Fibroblast of lung (primary cell): ENCODE results near the gene RAPGEF4.

Source experiments
- EZH2 ChIP-seq: IDR thresholded peaks from 2 replicates; pipeline ENCODE4 v1.5.1; 2012; ENCODE audit warnings: low read length, control low read depth, mild to moderate bottlenecking; ENCODE audit errors: missing control alignments
- TF ChIP-seq, protein P1 (sequence below), 2 donors: IDR thresholded peaks in 1 of 2; conservative IDR thresholded peaks in 1 of 2; 1 replicate in 1 of 2; 2 replicates in 1 of 2; pipeline ENCODE4 v1.5.1; 2011 to 2012; ENCODE audit warnings: low read length in 2 of 2, control low read depth in 1 of 2, inconsistent platforms in 1 of 2, low read depth in 1 of 2, mild to moderate bottlenecking in 1 of 2

DNA sequence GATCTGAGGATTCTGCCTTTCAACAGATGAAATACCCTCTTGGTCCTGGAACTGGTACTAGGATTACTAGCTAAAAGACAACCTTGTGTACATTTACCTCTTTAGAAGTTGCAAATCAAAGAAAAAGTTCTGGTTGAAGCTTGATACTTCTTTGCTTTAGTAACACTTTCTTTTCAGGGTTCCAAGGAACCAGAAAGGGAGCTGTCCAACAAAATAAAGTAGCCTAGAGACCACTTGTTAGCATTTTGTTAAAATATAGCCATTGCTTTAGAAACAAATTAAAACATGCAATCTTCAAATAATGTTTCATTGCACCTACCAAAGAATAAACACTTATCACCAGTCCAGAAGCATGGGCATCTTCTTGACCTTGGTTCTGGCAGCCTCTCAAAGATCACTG, 222.1 kb downstream of the RAPGEF4 start:
- TF ChIP-seq, protein P1, sequence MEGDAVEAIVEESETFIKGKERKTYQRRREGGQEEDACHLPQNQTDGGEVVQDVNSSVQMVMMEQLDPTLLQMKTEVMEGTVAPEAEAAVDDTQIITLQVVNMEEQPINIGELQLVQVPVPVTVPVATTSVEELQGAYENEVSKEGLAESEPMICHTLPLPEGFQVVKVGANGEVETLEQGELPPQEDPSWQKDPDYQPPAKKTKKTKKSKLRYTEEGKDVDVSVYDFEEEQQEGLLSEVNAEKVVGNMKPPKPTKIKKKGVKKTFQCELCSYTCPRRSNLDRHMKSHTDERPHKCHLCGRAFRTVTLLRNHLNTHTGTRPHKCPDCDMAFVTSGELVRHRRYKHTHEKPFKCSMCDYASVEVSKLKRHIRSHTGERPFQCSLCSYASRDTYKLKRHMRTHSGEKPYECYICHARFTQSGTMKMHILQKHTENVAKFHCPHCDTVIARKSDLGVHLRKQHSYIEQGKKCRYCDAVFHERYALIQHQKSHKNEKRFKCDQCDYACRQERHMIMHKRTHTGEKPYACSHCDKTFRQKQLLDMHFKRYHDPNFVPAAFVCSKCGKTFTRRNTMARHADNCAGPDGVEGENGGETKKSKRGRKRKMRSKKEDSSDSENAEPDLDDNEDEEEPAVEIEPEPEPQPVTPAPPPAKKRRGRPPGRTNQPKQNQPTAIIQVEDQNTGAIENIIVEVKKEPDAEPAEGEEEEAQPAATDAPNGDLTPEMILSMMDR (conservative IDR thresholded peaks at IDR 0.05 in 1 of 2, IDR thresholded peaks at IDR 0.05 in 1 of 2; ENCODE audit: low read depth in 1 of 2, low read length in 2 of 2): no peak
- no peak for TF ChIP-seq EZH2
